IPS-18c (cell line): ENCODE measurements around the gene DUSP11.
A peak's percentile ranks its signal among the peaks of the same experiment; 100 is the strongest.
"Not testable (repeated sequence)": the region's sequence is repeated elsewhere in the genome, so short reads cannot be mapped to it uniquely, and the experiment has no call there.

Source experiments
- H3K4me3 ChIP-seq: 2 replicates; pipeline ENCODE4 v1.7.0; 2013; ENCODE audit warnings: low read depth, mild to moderate bottlenecking, low read length, moderate library complexity; ENCODE audit not compliant: insufficient read depth
- H3K9me3 ChIP-seq: one replicate; pipeline ENCODE4 v1.6.1; 2013; ENCODE audit warnings: mild to moderate bottlenecking, low read length, moderate library complexity; ENCODE audit not compliant: control insufficient read depth, insufficient read depth

The DUSP11 gene

DNA sequence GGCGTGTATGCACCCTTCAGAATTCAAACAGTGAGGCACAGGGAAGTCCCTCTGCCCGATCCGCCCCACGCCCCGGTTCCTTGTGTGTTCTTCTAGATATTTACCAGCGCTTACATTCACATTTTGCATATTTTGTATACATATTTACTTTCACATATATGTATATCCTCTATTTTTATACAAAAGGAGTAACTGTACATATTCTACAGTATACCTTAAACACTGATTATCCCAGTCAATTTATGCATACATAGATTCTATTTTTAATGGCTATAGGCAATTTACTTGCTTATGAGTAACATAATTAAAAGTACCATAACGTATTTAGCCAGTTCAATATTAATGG is 307 bp upstream of the DUSP11 start:
- Histone ChIP-seq H3K4me3 (no peak overlapping the region), H3K9me3 (no peaks in the 10 kb centered on the region)

DNA sequence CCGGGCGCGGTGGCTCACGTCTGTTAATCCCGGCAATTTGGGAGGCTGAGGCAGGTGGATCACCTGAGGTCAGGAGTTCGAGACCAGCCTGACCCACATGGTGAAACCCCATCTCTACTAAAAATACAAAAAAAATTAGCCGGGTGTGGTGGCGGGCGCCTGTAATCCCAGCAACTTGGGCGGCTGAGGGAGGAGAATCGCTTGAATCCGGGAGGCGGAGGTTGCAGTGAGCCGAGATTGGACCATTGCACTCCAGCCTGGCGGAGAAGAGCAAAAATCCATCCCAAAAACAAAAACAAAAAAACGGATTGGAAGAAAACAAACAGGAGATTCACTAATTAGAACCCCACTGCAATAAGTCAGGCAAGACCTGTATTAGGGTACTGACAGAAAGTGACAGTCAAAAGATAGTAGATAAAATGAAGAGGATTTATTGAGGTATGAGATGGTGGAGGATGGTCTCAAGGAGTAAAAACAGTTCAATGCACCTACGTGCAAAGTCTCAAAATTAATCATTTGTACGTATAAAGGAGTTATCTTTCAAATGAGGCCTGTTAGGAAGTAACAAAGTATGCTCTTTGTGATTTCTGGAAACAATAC is 936 bp downstream of the DUSP11 start:
- H3K4me3 ChIP-seq: peak overlapping the region; percentile 81
- not testable (repeated sequence) for H3K9me3 ChIP-seq

DNA sequence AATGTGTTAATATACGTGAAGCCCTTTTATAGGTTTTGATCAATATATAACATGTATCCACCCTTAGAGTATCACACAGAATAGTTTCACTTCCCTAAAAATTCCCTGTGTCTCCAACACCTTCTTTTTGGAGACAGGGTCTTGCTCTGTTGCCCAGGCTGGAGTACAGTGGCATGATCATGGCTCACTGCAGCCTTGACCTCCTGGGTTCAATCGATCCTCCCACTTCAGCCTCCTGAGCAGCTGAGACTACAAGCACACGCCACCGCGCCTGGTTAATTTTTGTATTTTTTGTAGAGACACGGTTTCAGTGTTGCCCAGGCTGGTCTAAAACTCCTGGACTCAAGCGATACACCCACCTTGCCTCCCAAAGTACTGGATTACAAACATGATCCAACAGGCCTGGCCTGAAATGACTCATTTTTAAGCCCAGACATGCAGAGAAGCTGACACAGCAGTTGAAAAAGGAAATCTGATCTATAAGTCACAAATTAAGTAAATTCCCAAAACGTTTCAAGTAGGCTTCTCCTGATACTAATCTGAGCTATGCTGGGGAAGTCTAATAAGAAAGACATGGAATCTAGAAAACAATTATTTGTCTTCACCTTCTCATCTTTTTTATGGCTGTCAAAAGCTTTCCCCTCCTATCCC is 2.9 kb downstream of the DUSP11 start:
- H3K9me3 ChIP-seq: no peaks in the 10 kb centered on the region
- H3K4me3 ChIP-seq: no peak overlapping the region

DNA sequence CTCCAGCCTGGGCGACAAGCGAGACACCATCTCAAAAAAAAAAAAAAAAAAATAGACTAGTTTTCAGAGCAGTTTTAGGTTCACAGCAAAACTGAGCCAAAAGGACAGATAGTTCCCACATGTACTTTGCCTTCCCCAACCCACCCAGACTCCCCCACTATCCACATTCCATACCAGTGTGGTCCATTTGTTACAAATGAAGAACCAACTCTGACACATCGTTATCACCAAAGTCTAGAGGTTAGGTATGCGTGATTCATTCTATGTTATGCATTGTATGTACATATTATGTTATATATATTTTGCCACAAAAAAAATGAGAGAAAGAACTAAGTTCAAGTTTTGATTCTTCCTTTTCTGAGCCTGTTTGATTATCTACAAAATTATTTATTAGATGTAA is 3.5 kb downstream of the DUSP11 start:
- Histone ChIP-seq H3K4me3 (no peak overlapping the region), H3K9me3 (no peaks in the 10 kb centered on the region)

DNA sequence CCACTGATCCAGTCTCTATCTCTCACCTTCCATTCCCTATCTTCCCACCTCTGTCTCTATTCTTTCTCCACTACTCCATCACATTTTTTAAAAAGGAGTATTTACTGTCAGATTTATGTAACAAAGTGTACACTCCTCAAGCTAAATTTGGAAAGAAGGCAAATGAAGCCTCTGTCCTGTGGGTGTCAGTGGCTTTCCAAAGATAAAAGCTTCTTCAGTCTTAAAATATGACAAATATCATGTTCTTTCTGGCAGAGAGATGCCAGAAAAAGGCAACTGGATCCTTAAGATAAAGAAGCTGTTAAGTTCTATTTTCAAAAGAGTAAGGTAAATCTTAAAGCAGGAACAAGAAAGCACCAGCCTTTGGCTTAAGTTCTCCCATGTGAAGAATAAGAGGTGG is 7.1 kb downstream of the DUSP11 start:
- no peaks in the 10 kb centered on the region for H3K9me3 ChIP-seq
- H3K4me3 ChIP-seq: no peak overlapping the region

DNA sequence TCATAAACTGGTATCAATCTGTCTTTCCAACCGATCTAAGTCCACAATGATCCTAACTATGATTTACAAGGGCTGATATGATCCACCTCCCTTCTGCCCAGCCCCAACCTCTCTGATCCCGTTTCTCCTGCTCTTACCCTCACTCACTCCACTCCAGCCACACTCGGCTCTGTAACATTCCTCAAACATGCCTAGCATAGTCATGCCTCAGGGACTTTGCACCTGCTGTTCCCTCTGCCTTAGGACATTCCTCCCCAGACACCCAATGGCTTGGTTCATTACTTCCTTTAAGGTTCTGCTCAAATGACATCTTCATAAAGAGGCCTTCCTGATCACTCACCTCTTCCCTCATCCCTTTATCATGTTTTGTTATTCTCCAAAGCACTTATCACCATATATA is 9.2 kb downstream of the DUSP11 start:
- H3K4me3 ChIP-seq: no peak overlapping the region
- H3K9me3 ChIP-seq: no peaks in the 10 kb centered on the region

DNA sequence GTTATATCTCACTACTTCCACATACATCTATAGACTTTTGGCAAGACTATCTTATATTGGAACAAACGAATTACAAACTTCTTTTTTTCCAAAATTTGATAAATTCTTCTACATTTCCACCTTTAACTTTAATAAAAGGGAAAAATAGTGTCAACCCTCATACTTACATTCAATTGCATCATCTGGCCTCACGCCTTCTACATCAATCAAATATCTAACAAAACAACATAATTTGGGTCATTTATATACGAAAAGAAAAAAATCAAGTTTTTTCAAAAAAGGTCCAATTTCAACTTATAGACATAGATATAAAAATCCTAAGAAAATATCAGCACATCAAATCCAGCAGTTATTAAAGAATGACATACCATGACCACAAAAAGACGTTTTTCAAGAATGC is 12.9 kb downstream of the DUSP11 start:
- Histone ChIP-seq H3K4me3 (no peak overlapping the region), H3K9me3 (no peaks in the 10 kb centered on the region)

DNA sequence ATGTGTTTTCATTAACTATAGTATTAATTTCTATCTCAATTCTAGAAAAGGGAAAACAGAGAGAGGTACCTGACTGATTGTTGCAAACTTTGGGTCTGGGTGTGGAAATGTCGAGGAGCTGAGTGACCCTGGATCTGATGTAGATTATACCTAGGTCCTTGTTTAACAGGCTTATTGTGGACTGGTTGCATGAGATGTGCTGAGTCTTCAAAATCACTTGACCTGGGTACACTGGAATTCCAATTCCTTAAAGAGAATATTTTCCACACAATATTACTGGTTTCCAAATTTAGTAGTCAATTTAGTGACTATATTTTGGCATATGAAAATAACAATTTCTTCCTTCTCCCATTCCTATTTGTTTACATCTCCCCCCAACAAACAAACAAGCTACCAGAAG is 13.6 kb downstream of the DUSP11 start:
- Histone ChIP-seq H3K4me3 (no peak overlapping the region), H3K9me3 (no peaks in the 10 kb centered on the region)

DNA sequence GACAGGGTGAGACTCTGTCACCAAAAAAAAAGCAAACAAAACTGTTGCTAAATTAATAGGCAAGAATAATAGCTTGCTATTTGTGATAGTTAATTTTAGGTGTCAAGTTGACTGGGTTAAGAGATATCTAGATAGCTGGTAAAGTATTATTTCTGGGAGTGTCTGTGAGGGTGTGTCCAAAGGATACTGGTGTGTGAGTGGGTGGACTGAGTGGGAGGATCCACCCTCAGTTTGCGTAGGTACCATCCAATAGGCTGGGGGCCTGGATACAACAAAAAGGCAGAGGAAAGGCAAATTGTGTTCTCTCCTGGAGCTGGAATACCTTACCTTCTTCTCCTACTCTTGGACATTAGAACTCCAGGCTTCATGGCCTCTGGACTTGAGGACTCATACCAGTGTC is 15.0 kb downstream of the DUSP11 start:
- no peaks in the 10 kb centered on the region for H3K9me3 ChIP-seq
- H3K4me3 ChIP-seq: no peak overlapping the region

DNA sequence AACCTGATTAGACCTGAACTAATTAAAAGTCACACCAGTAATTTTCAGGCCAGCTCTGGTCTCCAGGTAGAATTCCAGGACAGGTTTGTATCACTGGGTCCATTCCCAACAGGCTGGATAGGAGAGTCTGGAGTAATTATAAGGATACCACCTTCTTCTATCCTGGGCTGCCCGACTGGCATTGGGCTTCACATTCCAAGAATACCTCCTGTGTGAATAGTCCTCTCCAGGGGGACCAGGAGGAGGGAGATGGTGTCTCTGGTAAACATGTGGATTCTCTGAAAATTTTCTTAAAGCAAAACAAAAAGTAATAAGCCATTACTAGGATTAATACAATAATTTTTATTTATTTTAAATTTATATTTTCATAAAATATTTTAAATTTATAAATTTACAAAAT is 17.3 kb downstream of the DUSP11 start:
- Histone ChIP-seq H3K9me3 (no peaks in the 10 kb centered on the region), H3K4me3 (no peak overlapping the region)

DNA sequence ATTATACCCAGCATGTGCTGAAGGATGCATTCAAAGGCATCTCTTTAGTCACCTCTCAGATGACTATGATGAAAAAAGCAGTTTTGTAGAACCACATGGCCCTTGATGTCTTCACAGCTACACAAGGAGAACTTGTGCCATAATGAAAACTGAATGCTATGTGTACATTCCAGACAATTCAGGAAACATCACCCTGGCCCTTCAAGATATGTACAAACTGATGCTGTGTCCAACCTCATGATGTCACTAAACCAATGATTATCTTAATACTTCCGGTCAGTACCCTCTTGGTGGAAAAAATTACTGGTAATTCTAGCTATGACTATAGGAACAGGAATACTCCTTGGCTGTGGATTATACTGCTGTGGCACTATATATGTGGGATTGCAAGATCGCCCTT is 20.0 kb downstream of the DUSP11 start:
- H3K9me3 ChIP-seq: peaks cover 2% of the 10 kb centered on the region

DNA sequence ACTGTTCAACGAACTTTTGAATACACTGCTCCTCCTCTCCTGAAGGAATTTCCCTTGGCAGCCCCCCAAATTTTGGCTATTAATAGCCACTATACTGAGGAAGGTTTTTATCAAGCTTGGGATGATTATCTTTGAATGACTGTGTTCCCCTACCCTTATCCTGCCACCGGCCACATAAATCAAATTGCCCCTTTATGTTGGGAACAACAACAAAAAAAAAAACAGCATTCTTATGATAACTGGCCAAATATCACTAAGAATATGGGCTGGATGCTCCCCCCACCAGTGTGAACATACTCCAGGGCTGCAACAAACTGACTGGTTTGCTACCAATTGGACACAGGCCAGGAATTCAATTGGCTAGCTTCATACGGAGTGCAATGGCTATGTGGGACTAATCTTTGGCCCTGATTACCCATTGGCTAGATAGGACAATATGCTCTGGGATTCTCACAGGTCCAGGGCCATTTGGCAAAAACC is 20.6 kb downstream of the DUSP11 start:
- Histone ChIP-seq H3K4me3 (no peak overlapping the region), H3K9me3 (peaks cover 2% of the 10 kb centered on the region)

More for the DNA sequence above, 20.0 kb downstream of the DUSP11 start:
- H3K4me3 ChIP-seq: no peak overlapping the region

DNA sequence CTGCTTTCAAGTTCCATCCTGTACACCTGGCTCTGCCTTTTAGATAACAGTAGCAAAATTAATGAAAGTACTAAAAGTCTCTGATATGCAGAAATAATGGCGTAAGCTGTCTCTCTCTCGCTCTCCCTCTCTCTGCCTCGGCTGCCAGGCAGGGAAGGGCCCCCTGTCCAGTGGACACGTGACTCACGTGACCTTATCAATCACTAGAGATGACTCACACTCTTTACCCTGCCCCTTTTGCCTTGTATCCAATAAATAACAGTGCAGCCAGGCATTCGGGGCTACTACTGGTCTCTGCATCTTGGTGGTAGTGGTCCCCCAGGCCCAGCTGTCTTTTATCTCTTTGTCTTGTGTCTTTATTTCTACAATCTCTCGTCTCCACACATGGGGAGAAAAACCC is 25.6 kb downstream of the DUSP11 start:
- H3K4me3 ChIP-seq, H3K9me3 ChIP-seq: not testable (repeated sequence)

DNA sequence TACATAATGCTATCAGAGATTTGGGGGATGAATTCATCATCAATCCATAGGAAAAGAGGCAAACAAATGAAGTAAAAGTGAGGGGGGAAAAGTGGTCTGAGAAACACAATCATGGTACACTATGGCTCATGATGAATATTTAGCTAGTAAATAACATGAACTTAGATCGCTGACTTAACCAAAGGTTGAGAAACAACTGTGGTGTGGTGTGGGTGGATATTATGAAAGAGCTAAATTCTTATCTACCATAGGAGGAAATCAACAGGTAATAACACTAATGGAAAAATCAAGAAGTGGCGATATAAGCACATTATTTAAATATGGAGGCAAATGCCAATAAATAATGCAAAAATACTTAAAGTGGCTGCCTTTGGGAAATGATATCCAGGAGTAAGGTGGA is 30.6 kb downstream of the DUSP11 start:
- H3K4me3 ChIP-seq: no peak overlapping the region
- no peaks in the 10 kb centered on the region for H3K9me3 ChIP-seq

DNA sequence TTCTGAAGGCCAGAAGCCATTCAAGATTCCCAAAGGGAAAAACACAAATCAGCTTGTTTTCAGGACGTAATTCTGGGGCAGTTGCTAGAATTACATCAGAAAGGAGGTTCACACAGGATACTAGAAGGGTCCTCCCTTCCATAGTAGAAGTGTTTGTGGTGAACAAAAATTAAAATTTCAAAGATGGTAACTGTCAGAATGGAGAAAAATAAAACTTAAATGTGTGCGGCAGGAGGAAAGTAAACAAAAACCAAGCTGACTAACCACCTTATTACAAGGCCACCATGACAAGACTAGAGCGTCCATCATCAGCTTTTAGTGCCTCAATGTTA is 33.1 kb downstream of the DUSP11 start:
- no peaks in the 10 kb centered on the region for H3K9me3 ChIP-seq

DNA sequence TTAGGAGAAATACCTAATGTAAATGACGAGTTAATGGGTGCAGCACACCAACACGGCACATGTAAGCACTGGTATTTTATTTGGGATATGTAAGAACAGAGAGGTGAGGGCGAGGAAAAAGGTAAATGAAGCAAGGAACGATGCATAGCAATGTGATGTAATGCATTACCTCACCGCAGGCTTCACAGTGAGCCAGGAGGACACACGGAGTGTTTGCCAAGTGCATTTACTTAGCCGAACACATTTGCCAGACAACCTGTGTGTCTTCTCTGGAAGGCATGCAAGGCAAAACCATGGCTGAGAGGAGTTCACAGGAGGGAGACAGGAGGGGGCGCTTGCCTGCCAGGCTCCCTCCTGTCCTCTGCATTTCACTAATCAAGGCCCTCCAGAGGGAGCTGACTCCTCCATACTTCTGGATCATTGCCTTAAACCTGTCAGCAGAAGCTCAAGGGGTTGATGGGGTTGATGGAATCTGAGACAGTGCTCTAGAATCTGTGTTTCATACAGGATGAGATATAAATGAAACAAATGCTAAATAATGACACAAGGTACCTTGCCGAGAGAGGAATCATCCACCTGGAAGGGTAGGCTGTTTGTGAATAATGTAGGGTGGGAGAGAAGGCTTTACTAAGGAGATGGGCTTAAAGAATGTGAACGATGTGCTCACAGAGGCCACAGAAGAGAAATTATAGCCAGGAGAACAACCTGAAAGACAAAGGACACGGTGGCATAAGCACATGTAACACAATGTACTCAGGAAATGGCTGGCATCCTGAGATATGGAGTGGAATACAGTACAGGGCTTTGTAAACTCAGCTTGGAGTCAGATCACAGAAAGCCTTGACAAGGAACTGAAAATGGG is 33.7 kb downstream of the DUSP11 start:
- Histone ChIP-seq H3K9me3 (no peaks in the 10 kb centered on the region), H3K4me3 (no peak overlapping the region)

More for the DNA sequence above, 33.1 kb downstream of the DUSP11 start:
- no peak overlapping the region for H3K4me3 ChIP-seq

DNA sequence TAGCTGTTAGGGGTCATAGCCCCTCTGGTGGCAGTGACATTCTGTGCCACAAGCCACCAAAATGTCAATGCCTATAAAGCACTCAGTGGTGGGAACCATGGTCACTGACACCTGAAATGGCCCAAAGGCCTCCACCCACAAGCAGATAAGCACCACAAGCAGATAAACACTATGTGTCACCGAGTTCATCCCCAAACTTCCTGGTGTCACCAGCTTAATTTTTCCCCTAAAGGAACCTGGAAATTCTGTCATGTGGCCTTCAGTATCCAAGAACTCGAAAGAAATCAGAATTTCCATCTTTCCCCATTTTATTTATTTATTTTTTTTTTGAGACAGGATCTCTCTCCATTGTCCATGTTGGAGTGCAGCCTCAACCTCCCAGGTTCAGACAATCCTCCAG is 39.1 kb downstream of the DUSP11 start:
- Histone ChIP-seq H3K4me3 (no peak overlapping the region), H3K9me3 (no peaks in the 10 kb centered on the region)

DNA sequence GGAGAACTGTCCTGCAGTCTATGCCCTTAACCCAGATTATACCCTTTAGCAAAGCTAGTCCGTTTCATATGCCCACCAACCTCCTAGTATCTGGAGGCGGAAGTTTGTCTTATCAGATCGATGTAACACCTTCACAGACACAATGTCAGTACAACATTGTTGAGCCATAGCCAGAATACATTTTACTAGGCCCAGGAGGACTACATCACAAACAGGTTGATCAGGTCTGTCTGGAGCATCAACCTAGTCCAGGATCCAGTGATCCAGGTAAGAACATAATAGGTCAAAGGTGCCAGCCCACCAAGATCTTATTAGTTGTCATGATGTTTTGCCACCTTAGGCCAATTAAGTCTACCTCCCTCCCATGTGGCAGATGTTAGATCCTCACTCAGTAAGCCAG is 40.8 kb downstream of the DUSP11 start:
- H3K9me3 ChIP-seq: no peaks in the 10 kb centered on the region
- no peak overlapping the region for H3K4me3 ChIP-seq
